HG03520 (cell line): ENCODE data around the gene DIP2C.

Source experiments
- ATAC-seq: cut with Tn5 transposase; IDR thresholded peaks from one replicate; pipeline ENCODE4 v1.9.1; 2021; ENCODE audit warnings: mild to moderate bottlenecking, moderate library complexity; ENCODE audit not compliant: unreplicated experiment

The DIP2C gene

GRCh38 chr10:507908-508444 is 181.5 kb downstream of the DIP2C start:
- ATAC-seq, result no peak

GRCh38 chr10:507355-507699 is 182.1 kb downstream of the DIP2C start:
- ATAC-seq, result no peak

DNA sequence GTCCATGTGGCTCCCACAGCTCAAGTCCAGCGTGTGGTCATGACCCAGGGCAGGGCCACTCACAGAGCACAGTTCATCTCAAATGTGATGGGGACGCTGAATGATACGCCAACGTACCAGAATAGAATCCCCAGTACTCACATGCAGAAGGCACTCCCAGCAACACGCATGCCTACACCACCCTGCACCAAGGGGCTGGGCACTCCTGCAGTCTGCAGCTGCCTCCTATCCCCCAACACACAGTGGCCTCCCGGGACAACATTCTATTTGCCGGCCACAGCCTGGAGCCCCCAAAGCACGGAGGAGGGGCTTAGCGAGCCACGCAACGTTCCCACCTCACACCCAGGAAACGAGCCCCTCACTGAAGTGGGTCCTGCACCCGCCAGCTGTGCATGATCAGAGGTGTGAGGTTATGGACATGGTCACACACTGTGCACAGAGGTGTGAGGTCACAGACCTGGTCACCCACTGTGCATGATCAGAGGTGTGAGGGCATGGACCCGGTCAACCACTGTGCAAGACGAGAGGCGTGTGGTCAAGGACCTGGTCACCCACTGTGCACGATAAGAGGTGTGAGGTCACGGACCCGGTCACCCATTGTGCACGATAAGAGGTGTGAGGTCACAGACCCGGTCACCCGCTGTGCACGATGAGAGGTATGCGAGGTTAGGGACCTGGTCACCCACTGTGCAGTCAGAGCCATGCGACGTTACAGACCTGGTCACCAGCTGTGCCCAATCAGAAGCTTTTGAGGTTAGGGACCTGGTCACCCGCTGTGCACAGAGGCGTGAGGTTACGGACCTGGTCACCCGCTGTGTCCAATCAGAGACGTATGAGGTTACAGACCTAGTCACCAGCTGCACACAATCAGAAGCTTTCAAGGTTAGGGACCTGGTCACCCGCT is 182.8 kb downstream of the DIP2C start:
- no peak for ATAC-seq

- no peak for ATAC-seq
Measured at GRCh38 chr10:505419-505818, 184.0 kb downstream of the DIP2C start.

GRCh38 chr10:504806-505205 is 184.7 kb downstream of the DIP2C start:
- ATAC-seq, result no peak

GRCh38 chr10:504121-504611 is 185.3 kb downstream of the DIP2C start:
- ATAC-seq, result no peak

DNA sequence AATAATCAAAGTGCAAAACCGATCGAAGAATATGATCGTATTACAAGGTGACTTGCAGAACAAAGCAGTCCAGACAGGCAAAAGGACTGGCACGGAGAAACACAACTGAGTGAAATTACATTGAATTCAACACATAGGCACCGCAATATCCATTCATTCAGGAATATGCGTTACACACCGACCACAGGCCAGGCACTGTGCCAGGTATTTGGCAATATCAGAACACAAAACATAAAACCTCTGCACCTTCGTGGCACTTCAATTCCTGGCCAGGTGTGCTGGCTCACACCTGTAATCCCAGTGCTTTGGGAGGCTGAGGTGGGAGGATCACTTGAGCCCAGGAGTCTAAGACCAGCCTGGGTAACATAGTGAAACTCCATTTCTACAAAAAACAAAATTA is 187.9 kb downstream of the DIP2C start:
- ATAC-seq, result no peak

DNA sequence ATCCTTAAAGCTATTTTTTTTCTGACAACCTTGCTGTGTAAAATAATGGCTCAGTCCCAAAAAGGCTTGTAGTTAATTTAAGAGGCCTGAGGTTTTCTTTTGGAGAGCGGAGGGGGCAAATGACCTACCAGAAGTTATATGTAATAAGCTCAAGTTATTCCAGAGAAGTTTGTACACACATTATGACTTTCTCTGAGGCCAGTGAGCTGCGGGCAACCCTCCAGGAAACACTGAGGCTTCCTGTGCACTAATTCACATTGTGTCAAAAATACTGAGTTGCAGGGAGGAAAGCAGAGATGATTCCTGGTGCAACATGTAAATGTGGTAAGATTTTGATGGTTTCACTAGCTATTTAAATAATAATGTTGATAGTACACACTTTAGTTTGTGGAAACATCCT is 188.6 kb downstream of the DIP2C start:
- ATAC-seq, result no peak

DNA sequence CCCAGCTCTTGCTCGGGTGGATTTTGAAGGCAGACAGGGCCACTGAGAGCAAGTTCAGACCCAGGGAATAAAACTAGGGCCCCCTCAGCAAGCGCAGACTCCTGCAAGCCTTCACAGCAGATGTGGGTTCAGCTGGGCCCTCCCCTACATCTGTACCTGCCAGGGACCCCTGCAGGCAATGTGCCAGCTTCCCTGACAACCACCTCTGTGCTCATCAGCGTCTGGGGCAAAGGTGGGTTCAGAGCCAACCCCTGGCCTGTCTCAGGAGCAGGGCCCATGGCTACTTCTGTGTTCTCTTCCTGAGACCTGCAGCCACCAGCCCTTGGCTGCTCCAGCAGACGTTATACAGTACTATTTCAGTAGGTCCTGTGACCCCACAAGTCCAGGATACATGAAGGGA is 189.5 kb downstream of the DIP2C start:
- no peak for ATAC-seq

DNA sequence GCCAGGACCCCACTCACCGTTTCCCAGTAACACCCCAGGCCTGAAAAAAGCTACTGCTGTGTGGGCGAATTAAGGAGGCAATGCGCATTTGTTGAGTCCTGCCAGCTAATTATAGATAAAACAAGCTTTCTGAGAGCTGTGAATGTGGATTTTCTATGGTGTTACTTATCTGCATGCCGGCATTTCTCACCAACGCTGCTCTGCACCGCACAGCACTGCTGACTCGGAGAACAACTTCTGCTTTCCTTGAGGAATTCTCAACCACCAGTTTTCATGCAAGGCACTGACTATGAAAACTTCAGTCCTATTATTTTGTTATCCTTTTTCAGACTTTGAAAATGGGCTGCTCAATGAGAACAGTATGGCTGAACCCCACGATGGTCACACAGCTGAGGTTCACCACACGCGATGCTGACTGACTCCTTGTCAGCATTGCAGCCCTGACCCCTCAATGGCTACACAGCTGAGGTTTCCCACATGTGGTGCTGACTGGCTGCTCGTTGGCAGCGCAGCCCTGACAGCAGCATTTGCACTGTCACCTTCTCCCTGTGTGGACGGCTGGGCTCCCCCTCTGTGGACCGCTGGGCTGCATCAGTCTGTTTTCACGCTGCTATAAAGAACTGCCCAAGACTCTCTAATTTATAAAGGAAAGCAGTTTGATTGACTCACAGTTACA is 190.6 kb downstream of the DIP2C start:
- ATAC-seq, result no peak

DNA sequence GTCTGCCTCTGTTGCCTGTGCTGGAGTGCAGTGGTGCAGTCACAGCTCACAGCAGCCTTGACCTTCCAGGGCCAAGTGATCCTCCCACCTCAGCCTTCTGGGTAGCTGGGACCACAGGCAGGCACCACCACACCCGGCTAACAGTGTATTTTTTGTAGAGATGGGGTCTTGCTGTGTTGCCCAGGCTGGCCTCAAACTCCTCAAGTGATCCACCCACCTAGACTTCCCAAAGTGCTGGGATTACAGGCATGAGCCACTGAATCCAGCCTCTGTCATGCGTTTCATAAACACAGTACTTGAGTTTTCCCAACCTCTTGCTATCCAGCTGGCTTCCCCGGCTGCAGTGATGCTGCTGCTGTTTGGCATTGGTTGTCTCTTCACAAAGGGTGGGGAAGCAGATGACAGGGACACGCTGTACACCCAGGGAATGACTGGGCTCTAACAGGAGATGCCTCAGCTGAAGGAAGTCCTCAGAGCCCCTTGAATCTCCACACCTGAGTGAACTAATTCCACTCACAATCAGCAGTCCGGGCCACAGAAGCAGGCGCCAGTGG is 191.5 kb downstream of the DIP2C start:
- ATAC-seq, result no peak

- ATAC-seq, result no peak
Measured at GRCh38 chr10:497289-497688, 192.2 kb downstream of the DIP2C start.

DNA sequence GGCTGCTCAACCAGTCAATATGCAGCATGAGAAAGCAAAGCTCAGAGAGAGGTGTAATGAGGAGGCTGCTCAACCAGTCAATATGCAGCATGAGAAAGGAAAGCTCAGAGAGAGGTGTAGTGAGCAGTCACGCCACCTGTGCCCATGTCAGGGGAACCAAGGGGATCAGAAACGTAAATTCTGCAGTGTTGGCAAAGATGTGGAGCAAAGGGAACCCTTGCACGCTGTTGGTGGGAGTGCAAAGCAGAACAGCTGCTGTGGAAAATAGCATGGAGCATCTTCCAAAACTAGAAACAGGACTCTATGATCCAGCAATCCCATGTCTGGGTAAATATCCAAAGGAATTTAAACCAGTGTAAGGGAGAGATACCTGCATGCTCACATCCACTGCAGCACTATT is 194.9 kb downstream of the DIP2C start:
- no peak for ATAC-seq

GRCh38 chr10:494149-494542 is 195.3 kb downstream of the DIP2C start:
- ATAC-seq, result no peak

- ATAC-seq, result no peak
Measured at GRCh38 chr10:493391-494148, 195.9 kb downstream of the DIP2C start.

DNA sequence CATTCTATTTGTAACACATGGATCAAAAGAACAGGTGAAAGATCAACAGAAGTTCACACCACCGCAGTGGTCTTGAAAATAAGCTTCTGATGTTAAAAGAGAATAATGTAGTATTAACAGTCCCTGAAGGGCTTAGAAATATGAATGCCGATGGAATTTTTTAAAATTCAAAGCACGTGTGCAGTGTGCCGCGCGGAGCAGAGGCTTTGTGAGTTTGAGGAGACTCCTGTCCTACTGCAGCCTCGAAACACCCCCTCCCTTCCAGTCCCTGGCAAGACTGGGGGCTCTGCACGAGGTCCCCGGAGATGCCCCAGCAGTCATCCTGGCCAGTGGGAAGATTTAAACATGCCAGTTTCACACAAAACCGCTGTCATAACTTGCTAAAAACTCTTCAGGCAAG is 196.6 kb downstream of the DIP2C start:
- ATAC-seq, result no peak

DNA sequence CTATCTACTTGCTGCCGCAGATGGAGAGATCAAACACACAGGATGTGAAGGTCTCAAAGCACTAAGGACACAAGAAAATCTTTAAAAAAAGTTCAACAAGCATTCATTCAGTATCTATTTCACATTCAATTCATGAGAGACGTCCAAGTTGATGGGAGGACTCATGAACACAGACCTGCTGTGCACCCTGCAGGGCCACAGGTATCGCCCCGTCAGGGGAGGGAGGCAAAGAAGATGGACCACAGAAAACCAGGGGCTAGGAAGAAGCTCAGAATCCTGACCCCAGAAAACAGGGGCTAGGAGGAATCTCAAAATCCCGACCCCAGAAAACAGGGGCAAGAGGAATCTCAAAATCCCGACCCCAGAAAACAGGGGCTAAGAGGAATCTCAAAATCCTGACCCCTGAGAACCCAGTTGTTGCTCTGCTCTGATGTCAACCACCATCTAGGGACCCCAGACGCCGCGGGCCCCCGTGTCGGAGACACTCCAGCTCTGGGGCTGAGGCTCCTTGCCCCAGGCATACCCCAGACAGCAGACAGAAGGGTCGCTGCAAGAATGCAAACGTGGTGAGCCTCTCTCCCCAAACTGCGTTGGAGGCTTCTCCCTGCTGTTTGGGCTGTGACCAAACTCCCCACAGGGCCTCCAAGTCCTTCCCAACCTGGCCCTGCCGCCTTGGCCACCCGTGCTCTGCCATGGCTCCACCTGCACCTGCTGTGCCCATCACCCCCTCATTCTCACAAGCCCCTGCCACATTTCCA is 197.6 kb downstream of the DIP2C start:
- ATAC-seq, result no peak

DNA sequence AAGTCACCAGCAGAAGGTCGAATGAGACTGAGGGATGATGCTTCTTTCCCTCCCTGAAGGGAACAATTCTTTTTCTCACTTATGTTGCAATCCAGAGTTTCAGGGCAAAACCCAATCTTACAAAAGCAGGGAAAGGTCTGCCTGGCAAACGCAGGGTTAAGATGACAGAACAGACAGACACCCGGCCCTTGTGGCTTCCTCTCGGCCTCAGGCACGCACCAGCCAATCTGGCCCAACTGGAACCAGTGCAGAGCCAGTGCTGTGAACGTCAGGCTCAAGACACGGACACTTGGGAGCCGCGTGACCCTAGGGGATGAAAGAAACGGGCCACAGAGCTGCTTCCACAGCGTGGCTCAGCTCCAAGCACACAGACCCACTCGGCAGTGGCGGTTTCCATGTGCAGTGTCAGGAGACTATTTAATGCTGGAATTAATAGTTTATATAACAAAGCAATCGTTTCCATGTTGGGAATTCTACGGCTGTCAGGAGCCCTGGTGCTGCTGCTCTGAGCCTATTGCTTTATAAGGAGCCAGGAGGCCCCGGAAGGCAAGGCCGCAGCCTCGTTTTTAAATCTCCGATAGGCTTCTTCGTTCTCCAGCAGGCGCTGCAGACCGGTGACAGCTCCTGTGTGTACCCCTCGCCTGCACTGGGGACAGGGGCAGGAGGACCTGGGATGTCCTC is 198.4 kb downstream of the DIP2C start:
- ATAC-seq, result no peak

GRCh38 chr10:490256-490655 is 199.2 kb downstream of the DIP2C start:
- ATAC-seq, result no peak

DNA sequence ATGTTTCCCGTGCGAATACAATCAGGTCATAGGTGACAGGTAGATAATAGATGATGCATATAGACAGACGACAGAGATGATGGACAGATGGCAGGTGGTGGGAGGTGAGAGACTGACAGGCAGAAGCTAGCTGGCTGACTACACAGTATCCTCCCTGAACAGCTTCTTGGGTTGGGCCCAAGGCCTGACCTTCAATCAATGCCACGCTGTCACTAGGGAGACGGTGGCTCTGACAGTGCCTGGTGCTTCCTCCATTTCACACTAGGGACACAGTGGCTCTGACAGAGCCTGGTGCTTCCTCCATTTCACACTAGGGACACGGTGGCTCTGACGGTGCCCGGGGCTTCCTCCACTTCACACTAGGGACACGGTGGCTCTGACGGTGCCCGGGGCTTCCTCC is 200.1 kb downstream of the DIP2C start:
- ATAC-seq, result no peak
